Activated naive CD4-positive, alpha-beta T cell treated with anti-CD3 and anti-CD28 coated beads for 36 hours (primary cell): ENCODE data around the gene MAP3K20. TPM values are rescaled to one million over a fixed set of nuclear protein-coding genes. Genes with fewer than 3 reads are reported as not detected.
A peak's percentile ranks its signal among the peaks of the same experiment; 100 is the strongest.
"Not testable (repeated sequence)": the region's sequence is repeated elsewhere in the genome, so short reads cannot be mapped to it uniquely, and the experiment has no call there.

Experiments used
- CTCF ChIA-PET: fragments of 350-600 bp; sonication (Branson Sonifier 250); formaldehyde crosslinking; loops from one replicate; lab custom pipeline; 2021; ENCODE audit warnings: antibody characterized with exemption; lab: Charles Lee
- DNase-seq: peaks from one replicate; pipeline ENCODE4 v3.0.0-alpha.2; 2020
- H3K27ac Mint-ChIP-seq: one replicate; pipeline ENCODE4 v1.8.0; 2021; ENCODE audit warnings: mild to moderate bottlenecking, mixed read lengths
- H3K27me3 Mint-ChIP-seq: one replicate; pipeline ENCODE4 v1.8.0; 2021; ENCODE audit warnings: low read depth, mixed read lengths
- H3K36me3 Mint-ChIP-seq: one replicate; pipeline ENCODE4 v1.8.0; 2021; ENCODE audit warnings: low read depth, mixed read lengths
- H3K4me1 Mint-ChIP-seq: one replicate; pipeline ENCODE4 v1.8.0; 2021; ENCODE audit warnings: low read depth, mixed read lengths
- H3K4me3 Mint-ChIP-seq: one replicate; pipeline ENCODE4 v1.8.0; 2021; ENCODE audit warnings: mild to moderate bottlenecking, moderate library complexity, mixed read lengths
- H3K9me3 Mint-ChIP-seq: one replicate; pipeline ENCODE4 v1.8.0; 2021; ENCODE audit warnings: mixed read lengths
- intact Hi-C: fragments of 100-400 bp; cut with micrococcal nuclease; formaldehyde crosslinking; loops from one replicate; pipeline ENCODE4 v1.15.1; 2023
- total RNA-seq, 2 experiments: library from RNA; stranded (reverse); gene quantifications; one replicate each; pipeline ENCODE4 v1.2.3, GENCODE V29; 2021

The MAP3K20 gene
- total RNA-seq, 2 experiments from 2014 or later = 3.0 to 3.7 TPM

DNA sequence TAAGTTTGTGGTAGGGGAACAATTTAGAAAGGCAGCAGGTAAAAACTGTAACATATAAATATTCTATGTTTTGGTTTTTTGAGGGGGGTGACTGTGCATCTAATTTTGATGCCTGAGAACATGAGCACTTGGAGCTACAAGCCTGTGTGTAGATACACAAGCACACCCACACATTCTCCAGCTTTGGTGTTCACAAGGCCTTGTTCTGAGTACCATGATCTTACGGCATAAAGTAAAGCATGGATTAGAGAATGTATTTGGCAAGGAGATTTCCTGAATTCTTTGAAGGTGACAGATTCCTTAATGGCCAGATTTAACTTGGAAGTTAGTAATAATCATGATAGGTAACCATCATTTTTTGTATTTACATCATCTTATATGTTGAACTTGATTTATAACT lies 42.7 kb downstream of the MAP3K20 start:
- no peak overlapping the region for H3K27ac Mint-ChIP-seq

DNA sequence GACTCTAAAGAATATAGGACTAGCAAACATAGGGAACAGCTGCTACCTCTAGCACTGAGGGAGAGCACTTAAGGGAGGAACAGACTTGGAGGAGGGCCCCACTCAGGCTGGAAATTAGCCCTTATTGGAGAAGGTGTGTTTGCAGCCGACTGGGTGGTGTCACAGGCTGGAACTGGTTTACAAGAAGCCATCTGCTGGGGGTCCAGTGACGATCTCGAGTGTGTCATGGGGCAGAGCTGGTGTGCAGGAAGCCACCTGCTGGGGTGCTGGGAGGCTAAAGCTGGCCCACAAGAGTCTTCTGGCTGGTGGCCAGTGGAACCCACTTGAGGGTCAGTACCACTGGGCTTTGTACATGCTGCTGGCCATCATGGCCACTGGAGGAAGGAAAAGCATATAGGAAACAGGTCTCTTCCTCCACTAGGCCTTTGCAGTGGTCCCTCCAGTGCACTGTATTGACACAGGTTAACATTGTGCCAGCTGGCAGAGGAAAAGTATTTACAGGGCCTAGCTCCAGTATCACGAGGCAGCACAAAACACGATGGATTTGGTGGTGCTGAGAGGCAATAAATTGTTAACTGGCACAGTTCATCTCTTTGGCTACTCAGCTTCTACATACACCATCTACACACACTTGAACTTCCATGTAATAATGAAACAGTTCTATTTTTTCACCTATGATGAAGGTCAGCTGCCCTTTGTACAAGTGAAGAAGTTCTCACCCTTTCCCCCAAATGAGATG lies 43.6 kb downstream of the MAP3K20 start:
- CTCF ChIA-PET = interaction anchor here (1.7 kb wide), 1 partner anchor 91 kb away, joined by 4 read pairs; no protein-coding TSS in a partner anchor
- Mint-ChIP-seq H3K4me3 (no peak overlapping the region), H3K9me3 (no peaks in the 10 kb centered on the region), H3K4me1 (peaks cover 5% of the 10 kb centered on the region), H3K27me3 (peaks cover 27% of the 10 kb centered on the region), H3K36me3 (no peaks in the 10 kb centered on the region), H3K27ac (no peak overlapping the region)
- intact Hi-C loops = no loop called here
- DNase-seq = no peak

More for the DNA sequence above, 42.7 kb downstream of the MAP3K20 start:
- intact Hi-C loops = no loop called here
- Mint-ChIP-seq H3K9me3 (no peaks in the 10 kb centered on the region), H3K27me3 (peaks cover 31% of the 10 kb centered on the region), H3K36me3 (no peaks in the 10 kb centered on the region), H3K4me1 (peaks cover 5% of the 10 kb centered on the region), H3K4me3 (no peak overlapping the region)
- CTCF ChIA-PET = interaction anchor here (1.7 kb wide), 1 partner anchor 90 kb away, joined by 4 read pairs; no protein-coding TSS in a partner anchor
- no peak for DNase-seq

DNA sequence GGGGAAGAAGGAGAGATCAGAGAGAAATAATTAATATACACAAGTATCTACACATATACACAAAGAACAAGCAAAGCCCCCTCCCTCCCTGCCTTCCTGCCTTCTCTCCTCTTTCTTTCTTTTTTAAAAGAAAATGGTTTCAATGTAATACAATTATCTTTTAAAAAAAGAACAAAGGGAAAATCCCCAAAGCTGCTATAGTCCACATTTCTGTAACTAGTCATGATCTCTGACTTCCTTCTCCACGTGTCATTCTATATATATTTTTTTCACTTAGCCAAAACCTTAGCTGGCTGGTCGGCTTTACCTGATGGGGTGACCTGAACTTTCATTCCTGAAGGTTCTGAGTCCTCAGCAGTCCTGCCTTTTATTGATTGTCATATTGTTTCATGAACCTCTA lies 44.3 kb downstream of the MAP3K20 start:
- CTCF ChIA-PET = no interaction called here
- H3K27me3 Mint-ChIP-seq = peaks cover 21% of the 10 kb centered on the region
- DNase-seq = no peak
- intact Hi-C loops = no loop called here
- no peak overlapping the region for H3K4me3 Mint-ChIP-seq
- no peaks in the 10 kb centered on the region for H3K9me3 Mint-ChIP-seq
- no peak overlapping the region for H3K27ac Mint-ChIP-seq
- H3K4me1 Mint-ChIP-seq = peaks cover 5% of the 10 kb centered on the region
- H3K36me3 Mint-ChIP-seq = no peaks in the 10 kb centered on the region

DNA sequence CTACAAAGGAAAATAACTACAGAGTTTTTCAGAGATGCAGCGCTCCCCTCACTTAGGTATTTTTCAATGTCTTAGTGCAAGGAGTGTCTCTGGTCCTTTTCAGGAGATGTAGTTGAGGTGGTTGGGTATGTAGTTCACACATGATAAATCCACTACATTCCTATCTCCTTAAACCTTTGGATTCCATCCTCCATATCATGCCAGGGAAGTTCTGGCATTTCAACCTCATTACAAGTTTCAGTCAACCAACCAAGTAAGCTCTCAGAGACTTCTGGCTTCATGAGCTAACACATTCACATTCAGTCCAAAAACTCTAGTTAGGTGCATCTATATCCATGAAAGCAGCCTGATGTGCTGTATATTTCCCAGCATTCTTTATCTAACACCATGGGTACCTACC lies 47.3 kb downstream of the MAP3K20 start:
- DNase-seq = no peak
- H3K27me3 Mint-ChIP-seq = peaks cover 10% of the 10 kb centered on the region
- CTCF ChIA-PET = interaction anchor here (1.3 kb wide), 1 partner anchor 12 kb away, joined by 3 read pairs; no protein-coding TSS in a partner anchor
- no peak overlapping the region for H3K27ac Mint-ChIP-seq
- no peaks in the 10 kb centered on the region for H3K36me3 Mint-ChIP-seq
- peaks cover 5% of the 10 kb centered on the region for H3K4me1 Mint-ChIP-seq
- H3K9me3 Mint-ChIP-seq = no peaks in the 10 kb centered on the region
- H3K4me3 Mint-ChIP-seq = no peak overlapping the region
- intact Hi-C loops = no loop called here

DNA sequence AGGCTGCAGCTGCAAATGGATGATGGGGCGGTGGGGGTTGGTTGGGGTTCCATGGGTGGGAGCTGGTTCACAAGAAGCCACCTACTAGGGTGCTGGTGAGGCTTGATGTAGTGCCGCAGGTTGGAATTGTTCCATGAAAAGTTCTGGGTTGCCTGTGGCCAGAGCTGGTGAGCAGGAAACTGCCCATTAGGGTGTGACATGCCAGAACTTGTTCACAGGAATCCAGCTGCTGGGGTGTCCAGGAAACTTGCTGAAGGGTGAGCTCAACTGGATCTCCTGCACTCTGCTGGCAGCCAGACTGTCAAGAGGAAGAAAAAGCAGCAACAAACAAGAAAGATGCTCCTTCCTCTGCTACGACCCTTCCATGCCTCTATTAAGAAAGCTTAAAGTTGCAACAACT lies 48.8 kb downstream of the MAP3K20 start:
- DNase-seq = no peak
- H3K27me3 Mint-ChIP-seq = peaks cover 15% of the 10 kb centered on the region
- intact Hi-C loops = no loop called here
- H3K27ac Mint-ChIP-seq = no peak overlapping the region
- H3K4me3 Mint-ChIP-seq = no peak overlapping the region
- peaks cover 5% of the 10 kb centered on the region for H3K4me1 Mint-ChIP-seq
- CTCF ChIA-PET = interaction anchor here (1.3 kb wide), 1 partner anchor 97 kb away, joined by 4 read pairs; no protein-coding TSS in a partner anchor
- no peaks in the 10 kb centered on the region for H3K9me3 Mint-ChIP-seq
- H3K36me3 Mint-ChIP-seq = no peaks in the 10 kb centered on the region

- Mint-ChIP-seq H3K9me3 (no peaks in the 10 kb centered on the region), H3K27ac (no peak overlapping the region), H3K36me3 (no peaks in the 10 kb centered on the region), H3K4me1 (peaks cover 3% of the 10 kb centered on the region), H3K4me3 (no peak overlapping the region), H3K27me3 (peaks cover 23% of the 10 kb centered on the region)
- CTCF ChIA-PET = no interaction called here
- intact Hi-C loops = no loop called here
- DNase-seq = no peak
Observed at GRCh38 chr2:173126819-173127218, 51.2 kb downstream of the MAP3K20 start.

GRCh38 chr2:173128132-173128531 lies 52.5 kb downstream of the MAP3K20 start:
- Mint-ChIP-seq H3K27me3 (peaks cover 26% of the 10 kb centered on the region), H3K4me1 (peaks cover 13% of the 10 kb centered on the region)
- intact Hi-C loops, CTCF ChIA-PET, H3K4me3 Mint-ChIP-seq, H3K9me3 Mint-ChIP-seq, DNase-seq, H3K27ac Mint-ChIP-seq, H3K36me3 Mint-ChIP-seq: not testable (repeated sequence)

DNA sequence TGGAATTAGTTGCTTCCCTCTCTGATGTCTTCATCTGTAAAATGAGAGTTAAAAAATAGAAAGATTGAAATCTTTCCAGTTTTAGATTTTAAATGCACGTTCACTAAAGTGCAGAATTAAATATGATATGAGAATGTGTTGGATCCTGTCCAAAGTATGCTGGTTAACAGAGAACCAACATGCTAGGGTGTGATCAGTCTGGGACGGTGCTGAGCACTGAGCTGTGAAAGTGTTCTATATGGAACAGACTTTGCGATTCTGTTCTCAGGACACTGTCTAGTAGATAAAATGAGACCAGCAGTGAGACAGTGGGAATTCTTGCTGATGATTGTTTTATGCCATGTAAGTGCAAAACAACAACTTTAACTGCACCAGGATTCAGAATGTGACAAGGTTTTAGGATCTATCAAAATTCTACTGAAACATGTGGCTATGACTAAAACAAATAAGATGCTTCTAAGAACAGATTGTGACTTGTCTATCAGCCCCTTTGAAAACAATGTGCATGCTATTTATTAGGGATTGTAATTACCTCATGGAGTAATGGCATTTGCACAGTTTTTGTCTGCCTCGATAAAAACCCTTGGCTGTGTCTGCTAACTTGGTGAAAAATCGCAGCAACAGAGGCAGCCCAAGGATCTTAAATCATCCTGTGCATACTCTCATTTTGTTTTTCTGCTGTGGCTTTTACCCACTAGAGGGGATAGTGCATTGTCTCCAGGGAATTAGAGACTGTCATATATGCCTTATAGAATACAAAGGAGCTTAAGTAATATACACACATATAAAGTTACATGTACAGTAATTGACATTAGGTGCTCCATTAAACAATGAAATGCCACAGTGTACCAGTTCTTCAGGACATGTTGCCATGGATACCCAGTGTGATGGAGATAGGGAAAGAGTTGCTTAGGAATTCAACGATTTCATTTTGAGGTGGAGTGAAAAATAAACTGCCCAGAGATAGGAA lies 55.1 kb downstream of the MAP3K20 start:
- CTCF ChIA-PET = no interaction called here

DNA sequence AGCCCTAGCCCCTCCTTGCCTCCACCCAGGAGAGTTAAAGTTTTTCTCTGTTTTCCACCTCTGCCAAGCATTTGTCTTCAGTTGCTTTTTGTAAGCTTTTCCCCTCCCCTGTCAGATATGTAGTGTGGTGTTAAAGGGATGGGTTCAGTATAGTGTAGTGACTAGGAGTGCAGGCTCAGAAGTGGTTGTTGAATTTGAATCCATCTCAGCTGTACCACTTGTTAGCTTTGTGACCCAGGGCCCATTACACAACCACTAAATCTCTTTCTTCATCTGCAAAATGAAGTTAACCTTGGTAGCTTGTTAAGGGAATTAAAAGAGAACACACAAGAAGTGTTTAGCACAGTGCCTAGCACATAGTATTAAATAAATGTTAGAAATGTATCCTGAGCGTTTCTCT lies 56.9 kb downstream of the MAP3K20 start:
- no peak for DNase-seq
- Mint-ChIP-seq H3K27me3 (peaks cover 44% of the 10 kb centered on the region), H3K4me1 (peaks cover 45% of the 10 kb centered on the region), H3K9me3 (no peaks in the 10 kb centered on the region), H3K4me3 (no peak overlapping the region), H3K36me3 (no peaks in the 10 kb centered on the region), H3K27ac (no peak overlapping the region)
- intact Hi-C loops = loop anchor here (5.0 kb wide), 1 partner anchor 145 kb away; no protein-coding TSS in a partner anchor
- CTCF ChIA-PET = interaction anchor here (0.6 kb wide), 1 partner anchor 33 kb away, joined by 4 read pairs; no protein-coding TSS in a partner anchor

More for the DNA sequence above, 55.1 kb downstream of the MAP3K20 start:
- Mint-ChIP-seq H3K27me3 (peaks cover 29% of the 10 kb centered on the region), H3K9me3 (no peaks in the 10 kb centered on the region), H3K27ac (no peak overlapping the region), H3K4me1 (peaks cover 29% of the 10 kb centered on the region), H3K36me3 (no peaks in the 10 kb centered on the region), H3K4me3 (no peak overlapping the region)
- DNase-seq = no peak
- intact Hi-C loops = loop anchor here (5.0 kb wide), 1 partner anchor 143 kb away; no protein-coding TSS in a partner anchor

DNA sequence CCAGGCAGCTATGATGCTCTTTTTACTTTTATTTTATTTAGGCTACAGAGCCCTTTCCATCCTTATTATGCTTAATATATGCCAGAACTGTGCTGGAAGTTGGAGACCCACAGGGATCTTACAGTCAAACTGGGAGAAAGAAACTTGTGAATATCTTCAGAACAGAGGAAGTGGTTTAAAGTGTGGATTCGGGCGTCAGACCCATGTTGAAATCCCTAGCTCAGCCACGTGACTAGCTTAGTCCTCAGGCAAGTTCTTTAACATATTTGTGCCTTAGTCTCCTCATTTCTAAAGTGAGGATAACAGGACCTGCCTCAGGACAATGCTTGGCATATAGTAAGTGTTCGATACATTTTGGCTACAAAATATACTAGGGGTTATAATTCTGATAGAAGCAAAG lies 59.1 kb downstream of the MAP3K20 start:
- CTCF ChIA-PET = interaction anchor here (1.1 kb wide), 1 partner anchor 12 kb away, joined by 3 read pairs; no protein-coding TSS in a partner anchor
- Mint-ChIP-seq H3K27ac (no peak overlapping the region), H3K36me3 (no peaks in the 10 kb centered on the region), H3K4me3 (no peak overlapping the region), H3K9me3 (no peaks in the 10 kb centered on the region), H3K4me1 (peaks cover 46% of the 10 kb centered on the region), H3K27me3 (peaks cover 40% of the 10 kb centered on the region)
- intact Hi-C loops = loop anchor here (5.0 kb wide), 1 partner anchor 147 kb away; no protein-coding TSS in a partner anchor
- peak; percentile 18 for DNase-seq

- DNase-seq = no peak
- H3K4me1 Mint-ChIP-seq = peaks cover 46% of the 10 kb centered on the region
- H3K27ac Mint-ChIP-seq = no peak overlapping the region
- H3K4me3 Mint-ChIP-seq = no peak overlapping the region
- peaks cover 38% of the 10 kb centered on the region for H3K27me3 Mint-ChIP-seq
- H3K36me3 Mint-ChIP-seq = no peaks in the 10 kb centered on the region
- intact Hi-C loops = no loop called here
- no peaks in the 10 kb centered on the region for H3K9me3 Mint-ChIP-seq
- CTCF ChIA-PET = no interaction called here
Observed at GRCh38 chr2:173136067-173136466, 60.4 kb downstream of the MAP3K20 start.

GRCh38 chr2:173136599-173136998 lies 61.0 kb downstream of the MAP3K20 start:
- H3K27me3 Mint-ChIP-seq = peaks cover 44% of the 10 kb centered on the region

More at GRCh38 chr2:173136599-173136998, 61.0 kb downstream of the MAP3K20 start:
- H3K4me3 Mint-ChIP-seq = no peak overlapping the region
- peaks cover 45% of the 10 kb centered on the region for H3K4me1 Mint-ChIP-seq
- H3K36me3 Mint-ChIP-seq = no peaks in the 10 kb centered on the region
- CTCF ChIA-PET = no interaction called here
- H3K27ac Mint-ChIP-seq = no peak overlapping the region
- intact Hi-C loops = no loop called here
- DNase-seq = no peak
- H3K9me3 Mint-ChIP-seq = peaks cover 2% of the 10 kb centered on the region
